HepG2 (cell line): ENCODE data around the gene CRYAB. TPM values are rescaled to one million over a fixed set of nuclear protein-coding genes. Genes with fewer than 3 reads are reported as not detected.

Source experiments
- NCOA2 ChIP-seq: sonication (generic); formaldehyde crosslinking; IDR thresholded peaks from 2 replicates; pipeline ENCODE4 v1.8.0; 2022; ENCODE audit warnings: inconsistent platforms
- SMAD9 ChIP-seq: sonication (generic); formaldehyde crosslinking; IDR thresholded peaks from 2 replicates; pipeline ENCODE4 v1.5.1; 2020; ENCODE audit warnings: mild to moderate bottlenecking, missing genetic modification reagents
- SRF ChIP-seq: IDR thresholded peaks from 2 replicates; pipeline ENCODE4 v1.6.1; 2011; ENCODE audit warnings: mild to moderate bottlenecking, low read depth, low read length, moderate library complexity
- TARDBP ChIP-seq: sonication (generic); formaldehyde crosslinking; IDR thresholded peaks from 2 replicates; pipeline ENCODE4 v1.8.0; 2022; ENCODE audit warnings: mild to moderate bottlenecking, missing genetic modification reagents
- ZFP36 ChIP-seq: fragments of 150-350 bp; IDR thresholded peaks from 2 replicates; pipeline ENCODE4 v1.6.1; 2018; ENCODE audit warnings: borderline replicate concordance, low read length, low read depth; ENCODE audit not compliant: partially characterized antibody
- ZKSCAN1 ChIP-seq: fragments of 150-350 bp; IDR thresholded peaks from 2 replicates; pipeline ENCODE4 v1.6.1; 2014; ENCODE audit warnings: low read length
- ZNF230 ChIP-seq: sonication (generic); formaldehyde crosslinking; IDR thresholded peaks from 2 replicates; pipeline ENCODE4 v1.4.0; 2020; ENCODE audit warnings: mild to moderate bottlenecking, missing genetic modification reagents
- ZNF264 ChIP-seq: sonication (generic); formaldehyde crosslinking; IDR thresholded peaks from 2 replicates; pipeline ENCODE4 v1.4.0; 2020; ENCODE audit warnings: missing genetic modification reagents
- ZNF496 ChIP-seq: sonication (generic); formaldehyde crosslinking; IDR thresholded peaks from 2 replicates; pipeline ENCODE4 v1.8.1; 2023; ENCODE audit warnings: mild to moderate bottlenecking, moderate library complexity, missing genetic modification reagents; ENCODE audit not compliant: insufficient replicate concordance
- ZNF543 ChIP-seq: sonication (generic); formaldehyde crosslinking; IDR thresholded peaks from 2 replicates; pipeline ENCODE4 v1.4.0; 2020; ENCODE audit warnings: mild to moderate bottlenecking, missing genetic modification reagents
- ZNF615 ChIP-seq: sonication (generic); formaldehyde crosslinking; IDR thresholded peaks from 2 replicates; pipeline ENCODE4 v1.5.0; 2020; ENCODE audit warnings: mild to moderate bottlenecking, missing genetic modification reagents, borderline replicate concordance
- ZNF776 ChIP-seq: sonication (generic); formaldehyde crosslinking; IDR thresholded peaks from 2 replicates; pipeline ENCODE4 v1.4.0; 2020; ENCODE audit warnings: mild to moderate bottlenecking, missing genetic modification reagents
- ZNF891 ChIP-seq: sonication (generic); formaldehyde crosslinking; IDR thresholded peaks from 2 replicates; pipeline ENCODE4 v1.5.0; 2020; ENCODE audit warnings: mild to moderate bottlenecking, missing genetic modification reagents
- ZSCAN20 ChIP-seq: sonication (generic); formaldehyde crosslinking; IDR thresholded peaks from 2 replicates; pipeline ENCODE4 v1.4.0; 2020; ENCODE audit warnings: missing genetic modification reagents, mild to moderate bottlenecking, borderline replicate concordance
- polyA plus RNA-seq, 8 experiments: library from polyadenylated mRNA; depleted of rRNA in 3 of 8; stranded (reverse) in 7 of 8; unstranded in 1 of 8; fragments of >200 nt; fragmentation: Illumina TruSeq in 4 of 8; extraction: Trizol in 4 of 8; gene quantifications; 2 replicates each; pipeline versions ENCODE4 v1.2.1 to v1.2.3, GENCODE V29; 2011 to 2016; ENCODE audit warnings: low read depth in 4 of 8, missing spikeins in 1 of 8, mixed read lengths in 1 of 8; ENCODE audit not compliant: insufficient read depth in 1 of 8
- total RNA-seq, 5 experiments: library from RNA; depleted of rRNA; stranded (reverse); fragments of >200 nt; fragmentation: Illumina TruSeq; extraction: Trizol; gene quantifications; 2 replicates each; pipeline ENCODE4 v1.2.3, GENCODE V29; 2016; ENCODE audit warnings: low read depth in 1 of 5
- TF ChIP-seq, protein P1 (sequence below): sonication (generic); formaldehyde crosslinking; IDR thresholded peaks from 2 replicates; pipeline ENCODE4 v1.4.0; 2020; ENCODE audit warnings: missing genetic modification reagents, mild to moderate bottlenecking, borderline replicate concordance
- TF ChIP-seq, protein P2 (sequence below): sonication (generic); formaldehyde crosslinking; conservative IDR thresholded peaks from 2 replicates; pipeline ENCODE4 v1.4.0; 2020; ENCODE audit warnings: missing genetic modification reagents
- TF ChIP-seq, protein P3 (sequence below): sonication (generic); formaldehyde crosslinking; IDR thresholded peaks from 2 replicates; pipeline ENCODE4 v1.4.0; 2020; ENCODE audit warnings: missing genetic modification reagents, borderline replicate concordance
- TF ChIP-seq, protein P4 (sequence below): sonication (generic); formaldehyde crosslinking; IDR thresholded peaks from 2 replicates; pipeline ENCODE4 v1.4.0; 2020; ENCODE audit warnings: low read depth, mild to moderate bottlenecking, missing genetic modification reagents
- TF ChIP-seq, protein P5 (sequence below): IDR thresholded peaks from 2 replicates; pipeline ENCODE4 v1.6.1; 2016; ENCODE audit warnings: low read depth, borderline replicate concordance

CRYAB gene
- total and polyA plus RNA-seq, 2 of the 13 experiments (the other 11 are each of a cell fraction or from before 2014, with no cell fraction given) = 0.55 to 1.1 TPM

DNA sequence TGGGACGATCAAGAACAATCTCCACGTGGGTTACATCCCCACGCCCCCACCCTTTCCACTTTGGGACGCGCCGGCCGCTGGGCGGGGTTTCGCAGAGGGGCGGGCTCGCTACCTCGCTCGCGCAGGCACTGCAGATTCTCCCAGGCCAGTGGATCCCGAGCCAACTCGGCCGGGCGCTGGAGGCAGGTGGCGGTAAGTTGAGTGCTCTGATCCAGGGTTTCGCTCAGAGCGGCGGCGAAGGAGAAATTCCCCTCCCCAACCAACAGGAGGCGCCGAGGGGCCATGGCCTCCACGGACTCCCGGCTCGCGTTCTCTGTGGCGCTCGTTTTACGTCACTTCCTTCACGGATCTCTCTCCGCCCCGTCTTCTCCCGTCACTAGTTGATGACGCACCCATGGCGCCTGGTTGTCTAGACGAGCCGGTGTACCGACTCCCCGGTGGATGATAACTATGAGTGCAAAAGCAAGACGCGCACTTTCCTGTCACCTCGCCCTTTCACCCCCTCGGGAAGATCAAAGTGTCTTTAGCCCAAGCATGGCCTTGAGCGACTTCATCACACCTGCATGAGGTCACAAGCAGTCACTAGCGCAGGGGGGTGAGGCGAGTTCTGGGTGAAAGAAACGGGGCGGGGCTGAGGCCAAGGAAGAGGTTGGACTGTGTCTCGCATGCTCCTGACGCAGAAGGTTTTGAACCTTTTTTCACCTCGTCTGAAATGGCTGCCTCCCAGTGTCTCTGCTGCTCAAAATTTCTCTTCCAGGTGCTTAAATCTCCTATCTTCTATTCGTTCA, 32.5 kb downstream of the CRYAB start, which contains the start of the genes CFAP68 and FDXACB1 (continued):
- TF ChIP-seq, protein P1, sequence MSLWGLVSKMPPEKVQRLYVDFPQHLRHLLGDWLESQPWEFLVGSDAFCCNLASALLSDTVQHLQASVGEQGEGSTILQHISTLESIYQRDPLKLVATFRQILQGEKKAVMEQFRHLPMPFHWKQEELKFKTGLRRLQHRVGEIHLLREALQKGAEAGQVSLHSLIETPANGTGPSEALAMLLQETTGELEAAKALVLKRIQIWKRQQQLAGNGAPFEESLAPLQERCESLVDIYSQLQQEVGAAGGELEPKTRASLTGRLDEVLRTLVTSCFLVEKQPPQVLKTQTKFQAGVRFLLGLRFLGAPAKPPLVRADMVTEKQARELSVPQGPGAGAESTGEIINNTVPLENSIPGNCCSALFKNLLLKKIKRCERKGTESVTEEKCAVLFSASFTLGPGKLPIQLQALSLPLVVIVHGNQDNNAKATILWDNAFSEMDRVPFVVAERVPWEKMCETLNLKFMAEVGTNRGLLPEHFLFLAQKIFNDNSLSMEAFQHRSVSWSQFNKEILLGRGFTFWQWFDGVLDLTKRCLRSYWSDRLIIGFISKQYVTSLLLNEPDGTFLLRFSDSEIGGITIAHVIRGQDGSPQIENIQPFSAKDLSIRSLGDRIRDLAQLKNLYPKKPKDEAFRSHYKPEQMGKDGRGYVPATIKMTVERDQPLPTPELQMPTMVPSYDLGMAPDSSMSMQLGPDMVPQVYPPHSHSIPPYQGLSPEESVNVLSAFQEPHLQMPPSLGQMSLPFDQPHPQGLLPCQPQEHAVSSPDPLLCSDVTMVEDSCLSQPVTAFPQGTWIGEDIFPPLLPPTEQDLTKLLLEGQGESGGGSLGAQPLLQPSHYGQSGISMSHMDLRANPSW = peak; percentile 51; the same call in 1 of the 2 replicates
- TF ChIP-seq ZNF543 (CRISPR knock-in tag) (peak; percentile 84; the same call in 1 of the 2 replicates), ZNF891 (CRISPR knock-in tag) (peak; percentile 68), NCOA2 (peak; percentile 71), TARDBP (peak; percentile 46; the same call in 1 of the 2 replicates), ZNF776 (CRISPR knock-in tag) (peak; percentile 51; the same call in 1 of the 2 replicates), ZNF264 (peak; percentile 46; the same call in 1 of the 2 replicates), ZKSCAN1 (no peak), ZFP36 (no peak), ZNF496 (no peak), SMAD9 (CRISPR knock-in tag) (no peak), SRF (peak; percentile 57; the same call in 1 of the 2 replicates), ZNF615 (CRISPR knock-in tag) (no peak), ZSCAN20 (CRISPR knock-in tag) (no peak), ZNF230 (CRISPR knock-in tag) (no peak)
- TF ChIP-seq, protein P2, sequence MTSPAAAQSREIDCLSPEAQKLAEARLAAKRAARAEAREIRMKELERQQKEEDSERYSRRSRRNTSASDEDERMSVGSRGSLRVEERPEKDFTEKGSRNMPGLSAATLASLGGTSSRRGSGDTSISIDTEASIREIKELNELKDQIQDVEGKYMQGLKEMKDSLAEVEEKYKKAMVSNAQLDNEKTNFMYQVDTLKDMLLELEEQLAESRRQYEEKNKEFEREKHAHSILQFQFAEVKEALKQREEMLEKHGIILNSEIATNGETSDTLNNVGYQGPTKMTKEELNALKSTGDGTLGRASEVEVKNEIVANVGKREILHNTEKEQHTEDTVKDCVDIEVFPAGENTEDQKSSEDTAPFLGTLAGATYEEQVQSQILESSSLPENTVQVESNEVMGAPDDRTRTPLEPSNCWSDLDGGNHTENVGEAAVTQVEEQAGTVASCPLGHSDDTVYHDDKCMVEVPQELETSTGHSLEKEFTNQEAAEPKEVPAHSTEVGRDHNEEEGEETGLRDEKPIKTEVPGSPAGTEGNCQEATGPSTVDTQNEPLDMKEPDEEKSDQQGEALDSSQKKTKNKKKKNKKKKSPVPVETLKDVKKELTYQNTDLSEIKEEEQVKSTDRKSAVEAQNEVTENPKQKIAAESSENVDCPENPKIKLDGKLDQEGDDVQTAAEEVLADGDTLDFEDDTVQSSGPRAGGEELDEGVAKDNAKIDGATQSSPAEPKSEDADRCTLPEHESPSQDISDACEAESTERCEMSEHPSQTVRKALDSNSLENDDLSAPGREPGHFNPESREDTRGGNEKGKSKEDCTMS (CRISPR knock-in tag) = no peak
- TF ChIP-seq, protein P3, sequence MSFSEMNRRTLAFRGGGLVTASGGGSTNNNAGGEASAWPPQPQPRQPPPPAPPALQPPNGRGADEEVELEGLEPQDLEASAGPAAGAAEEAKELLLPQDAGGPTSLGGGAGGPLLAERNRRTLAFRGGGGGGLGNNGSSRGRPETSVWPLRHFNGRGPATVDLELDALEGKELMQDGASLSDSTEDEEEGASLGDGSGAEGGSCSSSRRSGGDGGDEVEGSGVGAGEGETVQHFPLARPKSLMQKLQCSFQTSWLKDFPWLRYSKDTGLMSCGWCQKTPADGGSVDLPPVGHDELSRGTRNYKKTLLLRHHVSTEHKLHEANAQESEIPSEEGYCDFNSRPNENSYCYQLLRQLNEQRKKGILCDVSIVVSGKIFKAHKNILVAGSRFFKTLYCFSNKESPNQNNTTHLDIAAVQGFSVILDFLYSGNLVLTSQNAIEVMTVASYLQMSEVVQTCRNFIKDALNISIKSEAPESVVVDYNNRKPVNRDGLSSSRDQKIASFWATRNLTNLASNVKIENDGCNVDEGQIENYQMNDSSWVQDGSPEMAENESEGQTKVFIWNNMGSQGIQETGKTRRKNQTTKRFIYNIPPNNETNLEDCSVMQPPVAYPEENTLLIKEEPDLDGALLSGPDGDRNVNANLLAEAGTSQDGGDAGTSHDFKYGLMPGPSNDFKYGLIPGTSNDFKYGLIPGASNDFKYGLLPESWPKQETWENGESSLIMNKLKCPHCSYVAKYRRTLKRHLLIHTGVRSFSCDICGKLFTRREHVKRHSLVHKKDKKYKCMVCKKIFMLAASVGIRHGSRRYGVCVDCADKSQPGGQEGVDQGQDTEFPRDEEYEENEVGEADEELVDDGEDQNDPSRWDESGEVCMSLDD (CRISPR knock-in tag) = no peak
- TF ChIP-seq, protein P4, sequence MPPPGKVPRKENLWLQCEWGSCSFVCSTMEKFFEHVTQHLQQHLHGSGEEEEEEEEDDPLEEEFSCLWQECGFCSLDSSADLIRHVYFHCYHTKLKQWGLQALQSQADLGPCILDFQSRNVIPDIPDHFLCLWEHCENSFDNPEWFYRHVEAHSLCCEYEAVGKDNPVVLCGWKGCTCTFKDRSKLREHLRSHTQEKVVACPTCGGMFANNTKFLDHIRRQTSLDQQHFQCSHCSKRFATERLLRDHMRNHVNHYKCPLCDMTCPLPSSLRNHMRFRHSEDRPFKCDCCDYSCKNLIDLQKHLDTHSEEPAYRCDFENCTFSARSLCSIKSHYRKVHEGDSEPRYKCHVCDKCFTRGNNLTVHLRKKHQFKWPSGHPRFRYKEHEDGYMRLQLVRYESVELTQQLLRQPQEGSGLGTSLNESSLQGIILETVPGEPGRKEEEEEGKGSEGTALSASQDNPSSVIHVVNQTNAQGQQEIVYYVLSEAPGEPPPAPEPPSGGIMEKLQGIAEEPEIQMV = peak; percentile 58; the same call in 1 of the 2 replicates
- TF ChIP-seq, protein P5, sequence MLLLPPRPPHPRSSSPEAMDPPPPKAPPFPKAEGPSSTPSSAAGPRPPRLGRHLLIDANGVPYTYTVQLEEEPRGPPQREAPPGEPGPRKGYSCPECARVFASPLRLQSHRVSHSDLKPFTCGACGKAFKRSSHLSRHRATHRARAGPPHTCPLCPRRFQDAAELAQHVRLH (CRISPR knock-in tag) = peak; percentile 47; the same call in 1 of the 2 replicates
